HG03064 (cell line): ENCODE data around the gene KDM2B.

ENCODE experiments used
- ATAC-seq: cut with Tn5 transposase; IDR thresholded peaks from one replicate; pipeline ENCODE4 v1.9.1; 2021; ENCODE audit warnings: low read depth; ENCODE audit not compliant: unreplicated experiment

The KDM2B gene

DNA sequence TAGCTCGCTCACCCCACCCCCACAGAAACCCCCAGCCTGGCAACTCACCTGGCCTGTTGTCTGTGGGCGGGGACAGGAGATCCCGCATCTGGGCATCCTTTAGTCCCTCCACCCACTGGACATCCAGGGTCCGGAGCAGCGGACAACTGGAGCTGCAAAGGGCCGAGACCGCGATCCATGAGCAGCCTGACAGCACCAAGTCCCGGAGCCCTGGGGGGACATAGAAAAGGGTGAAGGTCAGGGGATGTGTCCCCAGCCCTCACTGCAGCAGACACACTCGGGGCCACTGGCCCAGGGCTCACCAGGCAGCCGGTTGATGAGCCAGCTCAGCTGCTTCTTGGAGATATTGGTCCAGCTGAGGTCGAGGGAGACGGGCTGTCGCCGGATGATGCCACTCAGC is 140.1 kb downstream of the KDM2B start:
- no peak for ATAC-seq

DNA sequence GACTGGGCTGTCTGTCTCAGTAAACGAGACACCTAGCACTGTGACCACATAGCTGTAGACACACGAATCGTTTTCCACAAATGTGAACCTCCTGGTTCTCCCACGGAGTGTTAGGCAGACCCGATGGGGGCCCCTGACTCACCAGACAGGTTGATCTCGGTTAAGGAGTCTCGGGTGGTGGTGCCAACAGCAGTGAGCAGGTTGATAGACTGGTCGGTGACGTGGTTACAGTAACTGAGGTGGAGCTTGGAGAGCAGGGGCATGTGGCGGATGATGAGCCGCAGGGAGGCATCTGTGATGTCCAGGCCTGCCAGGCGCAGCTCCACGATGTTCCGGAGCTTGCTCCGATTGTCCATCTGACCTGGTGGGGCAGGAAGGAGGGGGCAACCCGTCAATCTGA is 141.1 kb downstream of the KDM2B start:
- ATAC-seq: no peak

DNA sequence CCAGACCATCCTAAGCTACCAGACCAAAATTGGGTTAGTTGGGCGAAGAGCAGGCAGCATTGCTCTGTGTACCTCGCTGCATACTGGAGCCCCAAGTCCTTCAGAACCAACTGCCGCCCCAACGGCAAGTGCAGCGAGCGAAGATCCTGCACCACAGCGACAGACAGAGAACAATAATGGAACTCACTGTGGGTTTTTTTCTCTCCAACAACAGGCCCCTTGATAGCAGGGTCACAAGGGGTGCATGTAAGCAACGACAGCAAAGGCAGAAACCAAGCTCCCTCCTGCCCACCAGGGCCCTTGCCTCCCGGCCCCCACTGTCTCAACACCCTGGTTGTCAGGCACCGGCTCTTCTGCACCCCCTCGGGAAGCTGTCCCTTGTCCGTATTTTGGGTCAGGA is 141.9 kb downstream of the KDM2B start:
- ATAC-seq: no peak

DNA sequence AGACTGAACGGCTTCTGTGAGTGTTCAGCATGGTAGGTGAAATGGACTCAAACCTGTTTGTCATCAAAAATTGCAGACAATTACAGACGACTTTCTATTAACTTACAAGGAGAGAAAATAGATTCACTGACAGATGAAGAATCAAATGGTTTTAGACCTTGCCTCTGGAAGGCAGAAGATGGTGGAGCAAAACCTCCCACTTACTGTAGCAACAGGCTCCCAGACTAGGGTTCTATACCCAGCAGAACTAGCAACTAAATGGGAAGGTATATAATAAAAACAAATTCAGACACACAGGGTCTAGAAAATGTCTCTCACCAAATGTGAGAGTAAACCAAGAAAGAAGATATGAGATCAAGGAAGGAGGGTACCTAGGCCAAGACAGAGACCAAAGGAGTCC is 144.1 kb downstream of the KDM2B start:
- no peak for ATAC-seq

DNA sequence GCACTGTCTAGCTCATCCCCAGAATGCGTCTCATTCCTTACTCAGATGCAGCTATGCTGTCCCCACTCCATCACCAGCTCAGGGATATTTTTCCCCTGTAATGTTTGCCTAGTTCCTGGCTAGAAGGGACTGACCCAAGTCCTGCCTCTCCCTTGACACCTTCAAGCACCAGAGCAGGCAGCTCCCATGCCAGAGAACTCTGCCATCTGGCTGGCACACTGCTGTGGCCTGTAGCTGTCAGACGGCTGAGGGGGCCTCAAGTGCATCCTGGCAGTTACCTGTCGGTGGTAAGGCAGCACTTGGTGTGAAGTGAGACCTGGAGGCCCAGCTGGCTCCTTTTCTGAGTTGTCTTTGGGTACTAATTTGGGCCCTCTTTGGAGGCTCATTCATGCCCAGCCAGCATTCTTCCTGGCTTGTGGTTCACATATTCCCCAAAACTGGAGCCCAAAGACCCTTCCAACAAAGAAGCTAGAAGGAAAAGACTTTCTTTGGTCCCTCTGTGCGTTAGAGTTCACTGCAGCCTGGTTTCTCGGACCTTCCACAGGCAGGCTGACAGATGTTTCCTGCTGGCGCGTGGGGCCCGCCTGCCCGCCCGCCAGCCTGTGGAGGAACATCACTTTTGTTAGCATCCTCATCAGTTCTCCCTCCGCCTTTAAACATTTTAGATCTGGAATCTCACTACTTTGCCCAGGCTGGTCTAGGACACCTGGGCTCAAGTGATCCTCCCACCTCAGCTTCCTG is 147.9 kb downstream of the KDM2B start:
- ATAC-seq: no peak

DNA sequence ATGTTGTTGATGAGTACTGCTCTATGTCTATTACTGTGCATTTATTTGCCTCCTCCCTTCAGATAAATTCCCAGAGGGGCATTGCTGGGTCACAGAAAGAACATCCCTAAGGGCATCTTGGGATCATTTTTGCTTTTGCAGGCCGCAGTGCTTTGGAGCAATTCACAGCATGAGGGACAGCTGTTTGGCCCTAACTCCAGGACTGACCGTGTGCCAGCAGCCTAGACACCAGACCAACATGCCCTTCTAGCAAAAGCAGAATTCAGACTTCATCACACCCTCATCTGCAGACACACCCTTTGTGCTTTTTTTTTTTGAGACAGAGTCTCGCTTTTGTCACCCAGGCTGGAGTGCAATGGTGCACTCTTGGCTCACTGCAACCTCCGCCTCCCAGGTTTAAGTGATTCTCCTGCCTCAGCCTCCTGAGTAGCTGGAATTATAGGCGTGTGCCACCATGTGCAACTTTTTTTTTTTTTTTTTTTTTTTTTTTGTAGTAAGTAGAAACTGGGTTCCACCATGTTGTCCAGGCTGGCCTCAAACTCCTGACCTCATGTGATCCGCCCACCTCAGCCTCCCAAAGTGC is 149.9 kb downstream of the KDM2B start:
- ATAC-seq: no peak

DNA sequence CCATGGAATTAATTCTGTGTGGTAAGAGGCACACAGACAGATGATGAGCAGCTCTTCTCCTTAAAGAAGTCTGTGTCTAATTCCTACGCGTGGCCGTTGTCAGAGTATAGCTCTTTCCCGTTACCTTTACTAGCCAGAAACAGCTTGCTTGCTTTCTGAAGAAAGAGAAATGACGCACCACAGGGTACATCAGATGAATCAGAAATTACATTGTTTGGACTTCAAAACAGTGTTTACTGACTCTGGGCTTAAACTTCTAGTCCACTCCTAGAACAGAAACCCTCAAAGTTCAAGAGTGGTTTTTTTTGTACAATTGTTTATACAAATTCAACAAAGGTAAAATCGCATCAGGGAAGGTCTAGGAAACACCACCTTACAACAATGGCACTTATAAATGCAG is 151.9 kb downstream of the KDM2B start:
- no peak for ATAC-seq

DNA sequence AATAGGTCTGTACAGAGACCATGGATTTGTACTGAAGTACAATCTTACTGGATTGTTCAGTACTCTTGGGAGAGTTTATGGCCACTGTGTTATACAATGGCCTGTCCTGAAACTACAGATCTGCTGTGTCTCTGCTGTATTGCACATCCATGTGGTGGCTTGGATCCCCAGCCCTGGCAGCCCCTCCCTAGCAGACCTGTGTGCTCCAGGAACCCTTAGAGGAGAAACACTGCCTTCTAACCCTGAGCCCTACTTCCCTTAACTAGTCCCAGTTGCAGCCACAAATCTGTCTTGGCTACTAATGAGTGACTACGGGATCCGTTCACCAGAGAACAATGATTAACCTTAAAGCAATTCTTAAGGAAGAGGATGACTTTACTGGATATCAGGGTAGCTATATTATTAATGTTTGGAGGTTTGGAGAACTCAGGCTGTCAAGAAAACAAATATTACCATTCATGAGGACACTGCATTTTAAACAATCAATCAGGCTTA is 153.2 kb downstream of the KDM2B start:
- no peak for ATAC-seq

DNA sequence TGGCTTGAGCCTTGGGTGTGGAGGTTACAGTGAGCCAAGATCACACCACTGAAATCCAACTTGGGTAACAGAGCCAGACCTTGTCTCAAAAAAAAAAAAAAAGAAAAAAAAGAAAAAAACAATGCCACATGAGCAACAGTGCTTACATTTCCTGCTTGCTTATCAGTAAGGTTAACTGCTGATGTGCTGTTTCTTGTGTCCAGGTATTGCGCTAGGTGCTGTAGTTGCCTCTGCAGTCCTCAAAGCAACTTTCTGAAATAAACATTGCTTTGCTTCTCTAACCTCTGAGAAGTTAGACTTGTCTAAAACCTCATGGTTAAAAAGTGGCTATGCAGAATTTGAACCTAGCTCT is 156.2 kb downstream of the KDM2B start:
- ATAC-seq: no peak

DNA sequence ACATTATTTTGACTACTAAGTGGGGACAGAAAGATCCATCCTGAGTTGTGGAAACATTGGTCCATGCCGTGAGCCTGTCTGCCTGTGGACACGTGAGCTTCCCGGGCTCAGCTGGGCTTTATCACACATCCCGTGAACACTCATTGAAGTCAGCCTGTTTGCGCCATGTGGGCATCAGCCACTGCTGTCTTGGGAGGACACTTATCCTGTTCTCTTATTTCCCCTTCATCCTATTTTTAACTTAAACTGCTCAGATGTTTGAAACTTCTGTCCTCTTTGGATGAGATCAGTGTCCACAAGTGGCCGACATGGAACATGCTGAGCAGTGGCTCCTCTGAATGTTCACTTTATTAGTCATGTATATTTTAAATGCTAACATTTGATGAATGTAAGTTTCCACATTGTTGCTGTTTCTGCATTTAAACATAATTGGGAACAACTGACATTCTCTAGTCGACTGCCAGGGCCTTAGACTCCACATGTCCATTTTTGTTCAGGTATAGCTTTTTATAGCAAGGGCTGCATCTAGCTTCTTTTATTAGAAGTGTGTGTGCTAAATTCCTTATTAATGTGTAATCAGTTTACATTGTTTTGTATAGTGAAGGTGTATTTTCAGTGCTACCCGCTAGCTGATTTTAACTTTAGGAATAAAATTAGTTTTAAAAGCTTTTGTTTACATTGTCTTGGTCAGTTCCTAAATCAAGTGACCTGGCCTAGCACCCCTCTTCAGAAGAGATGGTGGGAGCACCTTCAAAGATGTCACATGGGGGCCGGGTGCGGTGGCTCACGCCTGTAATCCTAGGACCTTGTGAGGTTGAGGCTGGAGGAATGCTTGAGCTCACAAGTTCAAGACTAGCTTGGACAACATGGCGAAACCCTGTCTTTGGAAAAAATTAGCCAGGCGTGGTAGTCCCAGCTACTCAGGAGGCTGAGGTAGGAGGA is 156.9 kb downstream of the KDM2B start:
- no peak for ATAC-seq

DNA sequence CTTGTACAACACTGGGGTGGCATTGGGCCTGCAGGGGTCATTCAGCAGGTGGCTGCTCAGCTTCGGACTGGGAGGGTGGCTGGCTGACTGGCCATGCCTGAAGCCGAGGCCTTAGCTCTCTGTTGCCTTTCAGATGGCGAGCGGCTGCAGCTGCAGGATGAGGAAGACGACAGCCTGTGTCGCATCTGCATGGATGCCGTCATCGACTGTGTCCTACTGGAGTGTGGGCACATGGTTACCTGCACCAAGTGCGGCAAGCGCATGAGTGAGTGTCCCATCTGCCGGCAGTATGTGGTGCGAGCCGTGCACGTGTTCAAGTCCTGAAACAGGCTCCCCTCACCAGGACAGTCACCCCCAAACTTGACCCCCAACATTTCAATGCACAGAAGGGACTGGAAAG is 157.6 kb downstream of the KDM2B start:
- no peak for ATAC-seq

DNA sequence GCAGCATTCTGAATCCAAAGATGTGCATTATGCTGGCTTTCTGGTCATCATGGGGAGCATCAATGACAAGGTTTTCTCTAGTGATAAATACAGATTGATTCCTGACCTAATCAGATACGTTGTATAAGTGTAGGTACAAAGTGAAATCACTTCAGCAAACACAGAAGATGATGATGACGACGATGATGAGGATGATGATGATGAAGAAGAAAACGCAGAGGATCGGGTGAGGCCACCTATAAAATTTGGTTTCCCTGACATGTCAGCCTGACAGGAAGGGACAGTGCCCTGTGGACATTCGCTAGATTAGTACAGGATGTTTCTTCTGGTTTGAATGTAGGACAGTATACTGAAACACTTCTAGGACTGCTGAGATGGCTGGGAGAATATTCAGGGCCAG is 160.7 kb downstream of the KDM2B start:
- ATAC-seq: no peak

DNA sequence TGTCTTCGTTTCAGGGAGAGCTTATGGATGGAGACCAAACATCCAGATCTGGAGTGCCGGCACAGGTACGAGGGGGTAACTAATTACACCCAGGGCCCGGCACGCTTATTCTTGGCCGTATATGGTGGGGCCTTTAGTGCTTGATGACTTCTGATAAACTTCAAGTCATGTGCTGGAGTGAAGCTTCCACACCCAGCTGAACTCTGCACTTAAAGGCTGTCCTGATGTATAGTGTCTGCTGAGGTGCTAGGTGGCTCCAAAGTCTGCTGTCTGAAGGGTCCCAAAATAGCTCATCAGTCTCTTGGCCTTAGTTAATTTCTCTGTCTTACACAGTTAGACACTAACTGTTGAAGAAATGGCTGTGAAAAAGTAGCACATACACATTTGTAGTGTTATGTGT is 163.0 kb downstream of the KDM2B start:
- ATAC-seq: no peak

DNA sequence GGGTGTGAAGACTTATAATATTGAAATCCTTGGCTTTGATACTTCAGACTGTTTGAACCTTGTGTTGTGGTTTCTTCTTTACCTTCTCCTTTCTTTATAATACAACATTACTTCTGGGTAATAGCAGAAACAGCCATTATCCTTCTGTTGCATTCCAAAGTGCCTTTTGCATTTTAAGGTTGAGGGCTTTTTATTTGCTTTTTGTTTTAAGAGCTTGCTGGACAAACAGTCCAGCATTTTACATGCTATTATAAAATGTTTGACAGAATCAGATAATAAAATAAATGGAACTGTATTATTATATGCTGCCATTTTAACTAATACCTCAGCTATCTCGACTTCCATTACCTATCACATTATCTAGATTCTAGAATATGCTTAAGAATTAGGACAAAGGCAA is 166.9 kb downstream of the KDM2B start:
- no peak for ATAC-seq

DNA sequence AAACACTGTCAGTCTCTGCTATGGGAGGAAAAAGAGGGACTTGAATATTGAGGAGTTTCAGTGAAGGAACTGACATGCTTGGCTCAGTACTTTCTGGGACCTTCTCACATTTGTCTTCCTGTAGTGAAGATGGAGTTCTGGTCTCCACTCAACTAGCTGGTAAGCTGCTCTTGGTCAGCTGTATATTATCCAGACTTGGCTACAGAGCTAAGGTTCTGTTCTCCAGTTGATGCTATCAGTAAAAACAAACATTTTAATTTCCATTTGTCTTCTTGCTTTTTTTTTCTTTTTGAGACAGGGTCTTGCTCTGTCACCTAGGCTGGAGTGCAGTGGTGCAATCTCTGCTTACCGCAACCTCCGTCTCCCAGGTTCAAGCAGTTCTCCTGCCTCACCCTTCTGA is 175.6 kb downstream of the KDM2B start:
- ATAC-seq: no peak

DNA sequence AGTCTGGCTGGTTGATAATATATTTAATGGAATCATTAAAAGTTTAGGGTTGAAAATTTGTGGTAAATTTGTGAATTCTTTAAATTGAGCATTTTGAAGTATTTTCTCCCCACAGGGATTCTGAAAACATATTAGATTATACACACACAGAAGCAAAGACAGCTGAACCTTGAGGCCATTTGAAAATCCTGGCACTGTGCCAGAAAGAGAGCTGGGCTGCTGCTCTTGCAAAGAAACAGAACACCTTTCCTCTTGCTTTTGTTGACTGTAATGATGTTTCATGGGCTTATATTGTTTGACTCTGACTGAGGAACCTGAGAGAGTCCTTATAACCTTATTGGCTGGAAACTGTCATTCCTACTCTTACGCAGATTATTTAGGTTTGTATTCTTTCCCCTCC is 176.1 kb downstream of the KDM2B start:
- no peak for ATAC-seq

DNA sequence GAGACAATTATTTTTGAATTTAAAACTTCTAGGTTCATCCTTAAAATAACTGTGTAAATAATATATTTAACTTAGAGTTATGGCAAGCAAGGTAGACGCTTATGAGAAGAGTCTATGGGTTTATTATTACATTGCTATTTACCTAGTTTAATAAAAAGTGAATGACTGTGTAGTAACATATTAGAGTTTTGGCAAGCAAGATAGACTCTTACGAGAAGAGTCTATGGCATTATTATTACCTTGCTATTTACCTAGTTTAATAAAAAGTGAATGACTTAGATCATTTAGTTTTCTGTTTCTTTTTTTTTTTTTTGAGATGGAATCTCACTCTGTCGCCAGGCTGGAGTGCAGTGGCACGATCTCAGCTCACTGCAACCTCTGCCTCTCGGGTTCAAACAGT is 177.1 kb downstream of the KDM2B start:
- ATAC-seq: no peak

DNA sequence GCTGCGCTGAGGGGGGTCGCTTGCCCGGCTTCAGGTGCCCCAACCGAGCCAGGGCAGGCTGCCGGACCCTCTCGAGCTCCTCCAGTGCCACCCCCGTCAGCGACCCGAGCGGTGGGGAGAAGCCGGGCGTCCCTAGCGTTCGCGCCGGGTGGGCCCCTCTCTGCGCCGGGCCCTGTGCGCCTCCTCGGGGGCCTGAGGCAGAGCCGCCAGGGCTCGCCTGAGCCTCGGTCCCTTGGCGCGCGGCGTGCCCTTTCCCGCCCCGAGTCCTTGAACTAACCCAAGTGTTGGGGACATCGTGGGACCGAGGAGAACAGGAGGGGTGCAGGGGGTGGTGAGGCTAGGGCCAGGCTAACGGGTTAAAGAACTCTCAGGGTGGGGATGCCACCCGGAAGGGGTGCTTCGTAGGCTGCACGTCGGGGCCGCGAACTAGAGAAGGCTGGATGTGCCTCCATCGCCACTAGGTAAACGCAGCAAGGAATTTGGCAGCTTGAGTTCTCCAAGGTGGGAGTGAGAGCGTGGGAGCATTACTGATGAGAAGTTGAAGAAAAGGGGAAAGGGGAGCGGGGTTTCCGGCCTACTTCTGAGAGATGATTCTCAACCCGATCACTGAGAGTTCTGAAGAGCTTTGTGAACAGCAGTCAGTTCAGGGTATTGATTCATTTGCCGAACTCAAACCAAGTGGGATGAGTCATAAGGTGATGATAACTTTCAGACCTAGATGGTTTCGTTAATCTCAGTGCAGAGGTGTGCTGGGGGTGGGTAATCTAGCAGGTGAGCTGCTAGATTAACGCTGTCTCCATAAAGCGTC is 180.3 kb downstream of the KDM2B start:
- ATAC-seq: peak; percentile 40

DNA sequence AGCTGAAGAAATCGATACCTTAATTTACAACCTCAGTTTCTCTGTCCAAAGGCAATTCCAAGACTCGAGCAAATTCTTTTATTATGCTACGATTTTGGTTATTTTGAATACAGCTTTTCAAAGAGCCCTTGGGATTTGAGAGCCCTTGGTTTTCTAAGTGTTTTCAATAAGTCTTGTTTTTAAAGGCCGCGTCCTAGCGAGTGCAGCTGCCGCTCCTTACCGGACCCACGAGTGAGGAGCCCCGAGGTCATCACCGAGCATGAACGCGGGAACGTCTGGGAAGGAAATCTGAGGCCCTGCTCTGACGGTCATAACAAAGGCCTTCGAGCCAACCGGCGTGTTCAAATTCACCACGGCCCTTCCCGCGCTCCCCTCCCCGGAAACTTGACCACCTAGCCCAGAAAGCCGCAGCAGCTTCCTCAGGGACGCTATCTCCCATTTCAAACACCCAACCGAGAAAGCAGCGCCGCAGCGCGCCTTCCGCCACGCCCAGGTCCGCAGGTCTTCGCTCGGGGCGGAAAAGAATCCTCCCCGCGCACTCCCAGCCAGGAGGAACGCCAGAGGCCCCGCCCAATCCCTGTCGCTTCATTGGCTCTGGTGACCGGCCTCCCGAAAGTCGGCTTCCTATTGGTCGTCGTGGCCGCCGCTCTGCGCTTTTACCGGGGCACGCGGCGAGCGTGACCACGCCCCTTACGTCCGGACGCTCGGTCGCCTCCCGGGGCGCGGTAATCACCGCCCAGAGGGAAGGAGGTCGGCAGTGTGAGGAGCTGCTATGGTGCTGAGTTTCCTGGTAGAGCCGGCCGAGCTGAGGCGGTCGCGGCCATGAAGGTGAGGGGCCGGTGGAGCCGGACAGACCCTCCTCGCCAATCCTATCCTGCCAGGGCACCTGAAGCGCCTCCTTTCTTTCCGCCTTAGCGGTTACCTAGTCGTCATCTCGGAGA is 181.2 kb downstream of the KDM2B start, which contains the start of gene RNF34:
Gene RNF34 (plus strand): TSS at position 728 of the 941 bp plus-strand sequence. CDS start 95 bp downstream, at position 823.
- ATAC-seq: peak; percentile 86
